HG03342 (cell line): ENCODE results near the gene RPL26.
"Not testable (repeated sequence)": the region's sequence is repeated elsewhere in the genome, so short reads cannot be mapped to it uniquely, and the experiment has no call there.

Experiments used
- ATAC-seq: cut with Tn5 transposase; IDR thresholded peaks from one replicate; pipeline ENCODE4 v1.9.1; 2021; ENCODE audit warnings: mild to moderate bottlenecking, moderate library complexity; ENCODE audit not compliant: unreplicated experiment

The RPL26 gene

GRCh38 chr17:8369944-8370343, 13.0 kb downstream of the RPL26 start:
- no peak for ATAC-seq

DNA sequence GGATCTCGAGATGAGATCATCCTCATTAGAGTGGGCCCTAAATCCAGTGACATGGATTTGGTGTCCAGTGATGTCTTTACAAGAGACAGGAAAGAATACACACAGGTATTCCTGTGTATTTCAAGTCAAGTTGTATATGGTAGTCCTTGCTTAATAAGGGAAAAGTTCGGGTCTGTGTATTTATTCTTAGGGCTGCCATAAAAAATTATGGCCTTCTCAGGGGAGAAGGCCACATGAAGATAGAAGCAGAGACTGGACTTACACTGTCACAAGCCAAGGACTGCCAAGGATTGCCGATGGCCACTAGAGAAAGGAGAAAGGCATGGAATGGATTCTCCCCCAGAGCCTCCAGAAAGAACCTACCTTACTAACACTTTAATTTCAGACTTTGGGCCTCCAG, 14.8 kb downstream of the RPL26 start:
- no peak for ATAC-seq

DNA sequence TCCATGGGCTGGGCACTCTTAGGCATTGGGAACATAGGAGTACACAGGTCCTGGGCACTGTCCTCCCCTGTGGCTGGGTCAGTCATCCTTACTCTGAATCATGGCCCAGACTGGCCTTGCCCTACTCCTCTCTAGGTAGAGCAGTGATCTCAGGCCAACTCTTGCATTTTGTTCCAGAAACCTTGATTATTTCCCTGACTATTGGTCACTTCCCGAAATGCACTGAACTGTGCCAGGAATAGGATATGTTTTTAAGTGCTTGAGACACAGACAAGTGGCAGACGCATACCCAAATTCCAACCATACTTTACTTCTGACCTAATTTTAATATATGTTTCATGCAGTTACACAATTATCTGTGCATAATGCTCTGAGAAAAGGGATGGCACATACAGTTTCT, 16.8 kb downstream of the RPL26 start:
- ATAC-seq = no peak

DNA sequence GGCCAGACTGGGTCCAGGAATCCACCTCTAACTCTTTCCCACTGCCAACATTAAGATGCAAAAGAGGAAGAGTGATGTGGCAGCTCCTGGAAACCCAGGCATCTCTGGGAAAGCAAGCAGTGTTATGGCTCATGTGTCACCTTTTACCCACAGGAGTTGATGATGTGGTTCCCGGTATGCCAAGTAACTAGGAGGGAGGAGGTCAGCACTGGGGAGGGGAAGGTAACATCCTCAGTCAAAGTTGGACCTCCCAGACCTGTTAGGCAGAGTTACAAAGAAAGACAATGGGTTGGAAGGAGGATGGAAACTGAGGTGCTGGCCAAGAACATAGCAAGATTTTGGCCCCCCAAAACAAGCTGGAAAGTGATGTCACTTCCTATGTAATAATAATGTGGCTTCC, 17.9 kb downstream of the RPL26 start:
- ATAC-seq = no peak

GRCh38 chr17:8362651-8363332, 20.2 kb downstream of the RPL26 start:
- no peak for ATAC-seq

DNA sequence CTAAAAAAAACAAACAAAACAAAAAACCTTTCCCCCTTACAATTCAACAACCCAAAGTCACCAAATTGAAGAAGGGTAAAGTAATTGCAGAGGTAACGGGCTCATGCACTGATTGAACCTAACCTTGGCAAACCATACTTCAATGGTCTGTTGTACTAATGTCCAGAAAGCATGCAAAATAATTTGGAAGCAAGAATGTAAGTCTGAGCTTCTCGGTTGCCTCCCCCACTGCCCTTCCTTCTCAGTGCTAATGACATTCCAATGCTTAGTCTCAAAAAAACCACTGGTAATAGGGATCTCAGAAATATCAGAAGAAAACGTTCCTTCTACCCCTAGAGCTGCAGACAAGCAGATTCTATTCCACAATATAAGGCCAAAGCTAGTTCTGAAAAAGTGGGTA, 22.2 kb downstream of the RPL26 start:
- no peak for ATAC-seq

GRCh38 chr17:8360260-8360659, 22.7 kb downstream of the RPL26 start:
- ATAC-seq = no peak

DNA sequence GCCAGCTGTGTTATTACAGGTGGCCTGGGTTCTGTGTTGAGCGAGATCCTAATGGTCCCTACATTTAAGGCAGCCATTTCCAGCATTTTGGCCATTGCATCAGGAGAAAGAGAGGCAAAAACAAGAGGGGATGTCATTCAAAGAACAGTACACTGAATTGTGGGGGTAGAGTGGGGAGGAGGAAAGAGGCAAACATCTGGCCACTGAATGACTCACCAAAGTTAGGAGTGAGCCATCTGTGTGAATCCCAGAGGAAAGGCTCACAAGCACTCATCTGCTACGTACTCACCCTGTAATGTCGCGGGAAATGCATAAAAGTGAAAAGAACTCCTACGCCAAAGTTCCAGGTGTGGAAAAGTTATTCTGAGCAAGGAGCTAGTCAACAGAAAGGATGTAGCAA, 23.2 kb downstream of the RPL26 start:
- no peak for ATAC-seq

DNA sequence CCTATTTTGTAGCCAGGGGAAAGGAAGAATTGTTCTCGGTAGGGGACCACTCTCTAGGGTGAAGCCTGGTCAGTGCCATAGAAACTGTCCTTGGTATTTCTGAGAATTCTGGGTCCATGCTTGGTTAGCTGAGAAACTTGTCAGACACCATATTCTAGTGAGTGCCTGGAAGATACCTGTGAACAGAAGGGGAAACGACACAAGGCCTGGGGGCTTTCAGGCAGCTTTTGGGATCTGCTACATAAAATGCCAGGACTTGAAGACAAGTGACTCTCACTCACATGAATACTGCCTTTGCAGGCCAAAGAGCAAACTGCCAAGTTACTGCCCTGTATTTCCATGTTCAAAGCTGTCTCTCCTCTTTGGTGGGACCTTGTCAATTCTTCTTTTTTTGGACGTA, 25.1 kb downstream of the RPL26 start:
- ATAC-seq = no peak

DNA sequence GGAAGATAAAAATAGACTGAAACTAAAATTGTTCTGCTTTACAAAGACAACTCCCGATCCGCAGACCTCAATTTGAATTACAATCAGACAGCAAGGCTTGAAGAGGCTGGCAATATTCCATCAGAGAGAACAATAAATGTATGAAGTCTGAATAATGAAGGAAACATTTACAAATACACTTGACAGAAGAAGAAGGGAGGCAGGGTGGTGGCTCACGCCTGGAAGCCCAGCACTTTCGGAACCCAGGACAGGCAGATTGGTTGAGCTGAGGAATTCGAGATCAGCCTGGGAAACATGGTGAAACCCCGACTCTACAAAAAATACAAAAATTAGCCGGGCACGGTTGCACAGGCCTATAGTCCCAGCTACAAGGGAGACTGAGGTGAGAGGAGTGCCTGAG, 28.8 kb downstream of the RPL26 start:
- no peak for ATAC-seq

- no peak for ATAC-seq
Observed at GRCh38 chr17:8353736-8354135, 29.3 kb downstream of the RPL26 start.

- ATAC-seq = no peak
Observed at GRCh38 chr17:8350339-8350738, 32.7 kb downstream of the RPL26 start.

- ATAC-seq = not testable (repeated sequence)
Observed at GRCh38 chr17:8347001-8347400, 36.0 kb downstream of the RPL26 start.

DNA sequence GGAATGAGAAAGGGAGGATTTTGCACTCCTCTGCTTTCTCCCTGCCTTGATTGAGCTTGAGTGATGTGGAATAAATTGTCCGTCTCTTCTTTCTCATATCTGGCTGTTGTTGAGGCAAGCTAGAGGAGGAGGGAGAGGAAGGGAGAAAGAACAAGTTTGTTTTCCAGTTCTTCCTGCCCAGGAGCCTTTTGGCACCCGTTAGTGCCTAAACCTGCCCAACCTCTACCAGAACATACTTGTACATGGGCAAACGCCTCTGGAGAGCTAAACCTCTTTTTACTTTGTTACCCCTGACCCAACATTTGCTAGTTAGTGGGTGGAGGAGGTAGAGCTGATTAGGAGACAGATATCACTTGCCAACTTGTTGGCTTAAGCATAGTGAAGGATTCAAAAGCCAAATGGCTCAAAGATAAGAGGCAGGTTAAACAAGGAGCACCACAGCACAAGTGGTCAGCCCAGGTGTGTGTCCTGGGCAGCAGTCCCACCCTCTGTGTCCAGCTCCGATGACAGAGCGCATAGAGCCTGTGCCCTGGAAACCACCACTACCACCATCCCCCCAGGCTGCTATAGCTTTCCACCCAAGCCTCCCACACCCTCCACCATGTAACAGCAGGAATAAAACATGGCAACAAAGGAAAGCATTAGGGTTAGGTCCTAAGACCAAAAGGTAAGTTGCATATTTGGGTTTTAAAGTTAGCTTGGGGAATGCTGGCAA, 36.9 kb downstream of the RPL26 start:
- no peak for ATAC-seq

- no peak for ATAC-seq
Observed at GRCh38 chr17:8345052-8345690, 37.8 kb downstream of the RPL26 start.

DNA sequence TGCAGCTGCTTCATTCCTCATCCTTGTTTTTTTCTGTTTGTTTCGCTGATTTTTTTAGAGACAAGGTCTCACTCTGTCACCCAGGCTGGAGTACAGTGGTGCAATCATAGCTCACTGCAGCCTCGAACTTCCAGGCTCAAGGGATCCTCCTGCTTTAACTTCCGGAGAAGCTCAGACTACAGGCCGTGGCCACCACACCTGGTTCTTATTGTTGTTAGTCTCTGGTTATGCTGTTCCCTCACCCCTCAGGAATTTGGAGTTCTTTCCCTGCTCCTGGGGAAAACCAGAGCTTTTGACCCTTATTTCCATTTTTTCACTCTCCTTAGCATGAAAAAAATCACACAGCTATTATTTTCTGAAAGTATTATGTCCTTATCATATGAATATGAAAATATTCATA, 41.5 kb downstream of the RPL26 start:
- no peak for ATAC-seq

DNA sequence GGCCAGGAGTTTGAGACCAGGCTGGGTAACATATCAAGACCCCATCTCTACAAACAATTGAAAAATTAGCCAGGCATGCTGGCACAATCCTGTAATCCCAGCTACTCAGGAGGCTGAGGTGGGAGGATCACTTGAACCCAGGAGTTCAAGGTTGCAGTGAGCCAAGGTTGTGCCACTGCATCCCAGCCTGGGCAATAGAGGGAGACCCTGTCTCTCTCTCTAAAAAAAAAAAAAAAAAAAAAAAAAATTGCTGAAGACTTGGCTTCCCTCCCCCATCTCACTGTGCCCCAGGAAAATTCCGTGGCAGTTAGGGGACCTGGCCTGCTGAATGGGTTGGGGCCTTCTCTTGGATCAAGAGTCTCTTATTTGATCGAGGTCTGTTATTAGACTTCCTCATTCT, 43.5 kb downstream of the RPL26 start, which contains the start of gene ODF4:
Gene ODF4 (plus strand): TSS at position 301 of the 400 bp plus-strand sequence. CDS start 212 bp downstream, outside the sequence.
- no peak for ATAC-seq

DNA sequence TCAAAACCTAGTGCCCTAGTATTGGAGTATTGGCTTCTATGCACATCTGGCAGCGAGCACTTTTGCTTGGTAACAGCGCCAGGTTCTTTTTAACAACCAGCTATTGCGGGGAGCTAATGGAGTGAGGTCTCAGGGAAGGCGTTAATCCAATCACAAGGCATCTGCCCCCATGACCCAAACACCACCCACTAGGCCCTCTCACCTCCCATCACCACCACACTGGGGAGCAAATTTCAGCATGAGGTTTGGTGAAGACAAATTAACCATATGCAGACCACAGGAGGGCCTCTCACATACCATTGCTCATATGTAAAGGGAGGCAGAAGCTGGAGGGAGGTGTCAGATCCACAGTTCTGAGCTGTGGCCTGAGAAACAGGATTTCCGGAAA, 44.2 kb downstream of the RPL26 start:
- ATAC-seq = no peak

GRCh38 chr17:8337802-8338752, 44.9 kb downstream of the RPL26 start:
- ATAC-seq = no peak

GRCh38 chr17:8333281-8333680, 49.7 kb downstream of the RPL26 start:
- no peak for ATAC-seq

DNA sequence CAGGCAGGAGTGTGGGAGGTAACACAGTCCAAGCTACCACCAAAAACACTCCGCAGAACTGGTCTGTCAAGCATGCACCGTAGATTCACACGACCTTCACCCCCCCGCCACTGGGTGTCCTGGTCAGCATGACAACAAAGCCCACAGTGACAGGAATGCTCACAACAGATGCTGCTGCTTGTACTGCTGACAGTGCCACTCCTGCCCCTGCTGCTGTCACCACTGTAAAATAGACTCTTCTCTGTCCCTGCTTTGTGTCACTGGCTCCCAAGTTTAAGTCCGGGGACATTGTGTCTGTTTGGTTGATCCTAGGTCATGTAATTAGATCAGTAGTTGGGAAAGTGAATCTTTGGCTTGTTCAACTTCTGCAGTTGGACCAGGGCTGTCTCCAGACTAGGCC, 50.3 kb downstream of the RPL26 start:
- no peak for ATAC-seq
